Stimulated activated CD8-positive, alpha-beta memory T cell treated with anti-CD3 and anti-CD28 coated beads, Interleukin-15, amount 100 ng/mL, for 1 hour (primary cell): ENCODE data around the gene DCLK1.

Source experiments
- DNase-seq: peaks from one replicate; pipeline ENCODE4 v3.0.0-alpha.2; 2020; ENCODE audit warnings: low read depth

Gene DCLK1

GRCh38 chr13:35947315-35947714 is 183.9 kb downstream of the DCLK1 start:
- DNase-seq, result no peak

DNA sequence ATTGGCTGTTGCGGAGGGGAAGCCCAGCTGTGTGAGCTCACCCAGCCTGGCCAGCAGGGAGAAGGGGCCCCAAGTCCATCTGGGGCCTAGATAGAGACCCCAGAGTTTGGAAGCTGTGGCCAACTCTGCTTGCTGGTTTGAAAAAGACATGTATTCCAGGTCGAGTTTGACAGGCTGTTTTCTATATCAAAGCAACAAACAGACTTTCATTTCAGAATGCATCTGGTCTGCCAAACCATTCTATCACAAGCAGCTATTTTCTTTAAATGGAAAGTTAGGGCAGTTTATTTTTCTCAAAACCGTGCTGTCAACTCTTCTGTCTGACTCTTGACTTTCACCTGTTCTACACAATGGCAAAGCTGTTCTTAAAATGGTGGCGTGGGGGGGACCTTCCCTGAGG is 185.8 kb downstream of the DCLK1 start:
- no peak for DNase-seq

DNA sequence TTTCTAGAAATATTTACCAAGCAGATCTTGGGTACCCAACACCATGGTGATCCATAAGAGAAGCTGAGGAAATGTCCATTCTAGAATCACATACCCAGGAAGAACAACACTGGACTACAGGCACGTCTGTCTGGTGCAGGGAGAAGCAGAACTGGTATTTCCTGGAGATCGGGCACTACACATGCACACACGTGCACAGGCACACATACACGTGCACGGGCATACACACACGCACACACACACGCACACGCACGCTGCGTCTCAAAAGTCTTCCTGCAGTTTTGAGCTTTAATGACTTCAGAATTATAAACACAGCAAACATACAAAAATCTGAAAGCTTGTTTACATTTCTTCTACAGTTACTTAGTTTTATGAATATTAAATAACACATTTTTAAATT is 189.8 kb downstream of the DCLK1 start:
- DNase-seq, result no peak

- no peak for DNase-seq
Observed at GRCh38 chr13:35940734-35941133, 190.4 kb downstream of the DCLK1 start.

GRCh38 chr13:35936246-35936978 is 194.8 kb downstream of the DCLK1 start:
- DNase-seq, result no peak

DNA sequence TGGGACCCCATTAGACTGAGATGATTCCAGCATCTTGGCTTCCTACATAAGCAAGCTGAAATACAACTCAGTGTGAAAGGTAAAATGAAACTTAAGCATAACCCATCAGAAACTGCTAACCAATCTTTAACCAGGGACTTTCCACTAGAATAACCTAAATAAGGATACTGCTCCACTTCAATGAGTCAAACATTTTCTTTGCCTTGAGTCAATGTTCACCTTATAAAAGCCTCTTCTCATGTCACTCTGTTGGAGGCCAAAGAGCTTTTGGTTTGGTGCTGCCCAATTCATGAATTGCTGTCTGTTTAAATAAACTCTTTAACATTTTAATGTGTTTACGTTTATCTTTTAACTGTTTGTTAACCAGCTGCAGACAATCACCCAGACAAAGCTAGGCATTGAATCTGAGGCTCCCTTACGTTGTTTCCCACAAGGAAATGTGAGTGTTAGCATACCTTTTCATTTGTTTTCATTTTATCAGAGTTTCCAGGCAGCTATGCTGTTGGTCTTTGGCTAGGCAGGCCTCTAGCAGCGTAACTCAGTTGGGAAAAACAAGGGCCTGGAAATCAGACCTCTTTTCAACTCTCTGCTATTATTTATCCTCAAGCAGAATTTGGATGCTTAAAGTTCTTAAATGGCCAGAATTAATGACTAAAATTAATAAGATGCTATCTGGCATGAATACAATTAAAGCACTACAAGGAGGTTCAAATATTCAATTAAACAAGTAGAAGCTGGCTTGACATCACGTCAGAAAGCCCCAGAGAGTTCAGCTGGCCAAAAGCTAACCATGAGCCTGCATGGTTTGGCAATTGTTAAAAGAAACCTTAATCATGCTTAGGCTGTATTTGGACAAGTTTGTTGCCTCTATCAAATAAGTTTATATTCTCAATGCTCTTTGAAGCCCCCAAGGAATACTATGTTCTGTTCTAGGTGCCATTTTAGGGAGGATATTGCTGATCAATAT is 200.2 kb downstream of the DCLK1 start:
- DNase-seq, result no peak

- no peak for DNase-seq
Observed at GRCh38 chr13:35927567-35928021, 203.6 kb downstream of the DCLK1 start.

DNA sequence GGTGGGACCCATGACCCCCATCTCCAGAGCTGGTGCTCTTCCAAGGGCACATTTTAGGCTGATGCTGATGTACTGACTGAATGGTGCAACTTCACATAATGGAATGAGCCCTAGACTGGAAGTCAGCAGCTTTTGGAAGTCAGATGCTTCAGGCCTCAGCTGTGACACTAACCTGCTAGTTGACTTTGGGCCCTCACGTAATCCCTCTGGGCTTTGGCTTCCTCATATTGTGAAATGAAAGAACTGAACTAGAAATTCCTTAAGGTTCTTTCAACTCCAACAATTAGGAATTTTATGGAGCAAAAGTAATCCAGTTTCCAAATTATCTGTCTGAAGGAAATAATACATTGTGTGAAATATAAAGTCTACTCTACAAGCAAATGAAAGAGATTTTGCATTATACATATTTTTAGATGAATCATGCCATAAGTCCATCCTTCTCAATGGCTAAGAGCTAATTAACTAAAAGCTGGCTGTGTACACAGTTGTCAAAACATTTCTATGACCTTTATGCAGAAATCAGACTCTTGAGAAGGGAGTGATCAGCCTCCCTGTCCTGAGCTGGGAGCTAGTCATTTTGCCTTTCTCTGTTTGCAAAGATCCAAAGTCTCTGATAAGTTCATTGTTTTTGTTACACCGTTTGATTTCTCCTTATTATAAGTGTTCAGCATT is 204.2 kb downstream of the DCLK1 start:
- DNase-seq, result no peak

DNA sequence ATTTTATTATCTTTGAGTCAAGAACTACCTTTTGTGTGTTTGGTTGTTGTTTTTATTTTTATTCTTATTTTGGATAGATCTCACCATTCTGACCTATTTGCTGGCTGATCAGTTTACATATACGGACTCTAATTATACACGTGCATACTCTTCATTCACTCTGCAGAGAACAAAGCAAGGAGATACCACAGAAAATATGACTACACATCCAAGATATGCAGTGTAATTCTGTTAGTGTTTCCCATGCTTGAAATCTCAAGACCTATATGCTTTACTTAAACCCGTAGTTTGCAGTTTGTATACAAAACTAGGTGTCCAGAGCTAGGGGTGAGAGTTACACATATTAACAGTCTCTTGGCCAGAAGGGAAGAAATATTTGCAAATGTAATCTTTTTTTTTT is 205.5 kb downstream of the DCLK1 start:
- DNase-seq, result no peak

DNA sequence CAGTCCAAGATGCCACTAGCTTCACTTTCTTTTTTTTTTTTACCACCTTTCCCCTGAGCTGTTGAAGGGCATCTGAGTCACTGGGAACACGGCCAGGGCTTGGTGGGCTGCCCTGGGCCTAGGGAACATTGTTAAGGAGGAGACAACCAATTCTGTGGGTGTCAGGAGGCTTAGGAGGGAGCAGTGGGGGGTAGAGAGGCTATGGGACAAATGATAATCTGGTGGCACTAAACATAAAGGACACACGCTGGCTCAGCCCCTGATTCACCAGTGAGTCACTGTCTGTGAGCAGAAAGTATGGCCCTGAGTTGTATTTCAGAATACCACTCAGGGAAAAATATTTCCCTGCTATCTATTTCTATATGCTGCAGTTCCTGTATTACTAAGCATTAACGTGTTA is 207.8 kb downstream of the DCLK1 start:
- DNase-seq, result no peak

DNA sequence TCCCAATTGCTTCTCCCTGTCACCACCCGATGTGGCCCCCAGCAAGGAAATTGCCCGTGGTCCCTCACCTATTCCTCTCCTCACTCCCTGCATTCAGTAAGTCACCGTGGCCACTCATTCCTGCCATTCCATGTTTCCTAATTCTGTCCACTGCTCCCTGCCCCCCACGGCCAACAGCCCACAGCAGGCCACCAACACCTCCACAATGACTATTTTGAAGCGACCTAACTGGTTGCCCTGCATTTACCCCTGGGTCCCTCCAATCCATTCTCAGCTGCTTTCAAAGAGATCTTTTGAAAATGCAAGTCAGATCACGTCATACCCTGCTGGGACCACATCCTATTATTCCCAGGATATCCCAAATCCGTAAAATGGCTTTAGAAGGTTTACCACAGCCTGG is 210.4 kb downstream of the DCLK1 start:
- DNase-seq, result no peak

DNA sequence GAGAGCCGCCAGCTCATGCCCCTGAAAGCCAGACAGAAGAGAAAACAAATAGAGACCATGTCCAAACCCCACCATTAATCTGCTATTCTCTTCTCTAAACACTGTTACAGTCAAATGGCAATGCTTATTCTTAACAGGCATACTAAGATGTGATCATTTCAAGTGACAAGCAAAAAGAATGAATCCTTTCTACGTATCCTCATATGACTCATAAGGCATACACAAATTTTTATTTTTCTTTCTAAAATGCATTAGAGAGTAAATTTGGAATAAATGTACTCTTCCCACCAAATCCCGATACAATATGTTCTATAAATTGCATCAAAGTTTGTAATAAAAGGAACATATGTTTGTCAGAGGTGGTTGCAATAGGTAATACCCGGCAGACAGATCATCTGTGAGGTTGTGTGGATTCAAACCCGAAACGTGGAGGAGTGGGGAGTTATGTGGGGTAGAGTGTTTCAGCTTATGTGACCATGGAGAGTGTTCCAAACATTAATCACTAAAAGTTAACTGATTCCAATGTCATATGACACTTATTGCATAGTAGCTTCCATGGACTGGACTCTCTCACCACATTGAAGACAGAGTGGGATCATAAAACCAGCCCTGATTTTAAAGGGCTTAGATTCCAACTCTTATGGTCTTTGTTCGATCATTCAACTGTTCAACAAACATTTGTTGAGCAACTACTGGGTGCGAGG is 213.1 kb downstream of the DCLK1 start:
- DNase-seq, result no peak

GRCh38 chr13:35917252-35917941 is 213.8 kb downstream of the DCLK1 start:
- no peak for DNase-seq

DNA sequence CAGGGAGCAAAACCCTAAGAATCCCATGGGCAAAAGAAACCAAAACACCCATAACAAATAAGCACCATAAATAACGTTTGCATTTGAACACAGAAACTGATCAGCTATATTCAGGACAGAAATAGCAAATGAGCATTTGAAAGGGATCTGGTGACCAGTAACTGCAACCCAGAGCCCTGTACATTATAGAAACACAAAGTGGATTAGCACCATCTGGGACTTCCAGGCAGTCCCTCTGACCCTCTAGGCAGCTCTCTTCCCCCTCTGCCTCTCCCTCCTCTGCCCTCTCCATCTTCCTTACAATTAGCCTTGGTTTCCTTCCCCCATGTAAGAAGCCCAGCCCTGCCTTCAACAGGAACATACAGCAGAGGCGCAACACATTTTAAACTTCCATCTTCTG is 215.0 kb downstream of the DCLK1 start:
- no peak for DNase-seq

DNA sequence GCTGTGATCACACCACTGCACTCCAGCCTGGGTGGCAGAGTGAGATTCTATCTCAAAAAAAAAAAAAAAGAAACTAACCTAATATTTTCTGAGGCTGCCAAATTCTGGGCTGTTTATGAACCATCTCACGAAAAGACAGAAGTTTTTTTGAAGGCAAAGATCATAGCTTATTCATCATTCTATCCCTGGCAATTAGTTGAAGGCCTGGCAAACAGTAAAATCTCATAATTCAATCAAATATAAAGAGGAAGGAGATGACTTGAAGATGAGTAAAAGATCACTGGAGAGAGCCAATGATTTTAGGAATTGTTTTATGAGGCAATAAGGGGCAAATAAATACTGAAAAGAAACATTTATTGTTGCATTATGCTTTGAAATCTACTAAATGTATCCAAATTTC is 216.5 kb downstream of the DCLK1 start:
- no peak for DNase-seq

DNA sequence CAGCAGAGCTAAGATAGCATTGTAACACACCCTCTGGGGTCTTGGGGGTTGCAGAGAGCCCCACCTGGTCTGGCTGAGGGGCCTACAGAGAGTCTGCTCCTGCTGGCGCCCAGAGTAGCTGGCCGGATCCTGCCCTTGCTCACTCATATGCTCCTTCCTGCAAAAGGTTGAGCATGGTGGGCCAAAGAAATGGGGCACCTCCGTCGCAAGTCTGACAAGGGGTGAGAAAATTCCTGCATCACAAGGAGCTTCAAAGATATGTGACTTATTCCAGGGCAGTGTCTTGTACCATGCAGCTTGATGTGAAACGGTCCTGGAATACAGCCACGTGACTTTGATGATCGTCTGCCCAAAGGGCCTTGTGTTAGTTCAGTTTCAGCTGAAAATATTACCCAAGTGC is 218.3 kb downstream of the DCLK1 start:
- no peak for DNase-seq

DNA sequence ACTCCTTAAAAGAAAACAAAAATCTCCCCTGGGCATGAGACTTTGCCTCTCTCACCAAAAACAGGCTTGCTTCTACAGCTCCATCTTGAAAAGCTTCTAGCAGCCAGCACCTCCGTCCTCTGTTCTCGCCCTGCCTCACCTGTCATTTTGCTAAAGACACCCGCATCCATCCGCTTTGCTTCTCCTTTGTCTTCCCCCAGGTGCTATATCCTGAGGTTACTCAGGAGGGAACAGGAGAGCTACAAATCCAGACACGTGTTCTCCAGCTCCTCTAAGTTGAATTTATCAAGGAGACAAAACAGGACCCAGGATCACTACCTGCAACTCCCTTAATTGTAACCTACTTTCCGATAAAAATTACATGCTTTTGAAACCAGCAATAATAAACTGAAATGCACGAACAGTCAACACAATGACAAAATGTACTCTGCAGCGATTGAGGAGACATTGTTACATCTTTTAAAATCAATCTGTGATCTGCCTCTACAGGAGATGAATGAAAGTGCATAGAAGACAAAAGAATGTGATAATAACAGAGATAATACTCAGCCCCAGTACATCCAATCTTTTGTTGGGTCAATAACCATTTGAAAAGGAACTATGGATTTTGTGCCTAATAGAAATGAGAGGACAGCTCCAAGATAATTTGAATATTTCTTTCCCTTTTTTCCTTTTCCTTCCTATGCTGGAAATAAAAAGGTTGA is 221.2 kb downstream of the DCLK1 start:
- DNase-seq, result no peak

- no peak for DNase-seq
Observed at GRCh38 chr13:35909091-35909490, 222.1 kb downstream of the DCLK1 start.

- no peak for DNase-seq
Observed at GRCh38 chr13:35908226-35908625, 223.0 kb downstream of the DCLK1 start.

DNA sequence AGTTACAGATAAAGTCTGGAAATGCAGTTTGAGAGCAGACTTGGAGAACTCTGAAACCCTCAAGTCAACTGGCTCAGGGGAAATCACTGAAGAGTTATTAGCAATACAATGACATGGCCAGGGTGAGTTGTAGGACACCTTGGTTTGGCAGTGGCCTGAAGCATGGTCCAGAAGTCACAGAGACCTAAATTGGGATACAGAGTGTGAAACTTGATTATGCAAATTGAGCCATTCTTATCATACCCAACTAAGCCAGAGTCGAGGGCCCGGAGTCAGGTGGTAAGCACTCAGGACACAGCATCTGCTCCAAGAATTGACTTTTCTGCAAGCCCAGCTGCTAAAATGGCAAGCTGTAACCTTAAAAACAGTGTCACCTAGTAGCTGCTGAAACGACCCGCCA is 224.5 kb downstream of the DCLK1 start:
- DNase-seq, result no peak

- DNase-seq, result no peak
Observed at GRCh38 chr13:35903075-35903474, 228.1 kb downstream of the DCLK1 start.
